Keratinocyte (primary cell): ENCODE measurements around the gene SEMA4D. TPM values are rescaled to one million over a fixed set of nuclear protein-coding genes. Genes with fewer than 3 reads are reported as not detected.

ENCODE experiments used
- DNase-seq: peaks from one replicate; pipeline ENCODE4 v3.0.0-alpha.2; 2011; ENCODE audit warnings: low read depth, missing footprints, low spot score
- FAIRE-seq: peaks from 2 replicates; lab custom pipeline; 2011; peaks lifted over from hg19 to GRCh38; lab: Jason Lieb, UNC
- H2AFZ ChIP-seq: 2 replicates; pipeline ENCODE4 v1.6.0; 2012; ENCODE audit warnings: low read length, control low read depth, inconsistent platforms; ENCODE audit not compliant: control insufficient read depth
- H3K27ac ChIP-seq: 2 replicates; pipeline ENCODE4 v1.5.1; 2011; ENCODE audit warnings: low read length; ENCODE audit not compliant: control insufficient read depth, insufficient read depth
- H3K27me3 ChIP-seq: 3 replicates; pipeline ENCODE4 v1.6.0; 2011; ENCODE audit warnings: low read length; ENCODE audit not compliant: control insufficient read depth, insufficient read depth; ENCODE audit errors: extremely low read depth
- H3K36me3 ChIP-seq, 2 experiments: 2 replicates in 1 of 2; 3 replicates in 1 of 2; pipeline ENCODE4 v1.5.1; 2011; ENCODE audit warnings: low read length in 2 of 2, mild to moderate bottlenecking in 1 of 2; ENCODE audit not compliant: control insufficient read depth in 2 of 2, insufficient read depth in 2 of 2; ENCODE audit errors: extremely low read depth in 1 of 2
- H3K4me1 ChIP-seq: 3 replicates; pipeline ENCODE4 v1.5.1; 2011; ENCODE audit warnings: low read length; ENCODE audit not compliant: control insufficient read depth, insufficient read depth; ENCODE audit errors: extremely low read depth
- H3K4me2 ChIP-seq: 3 replicates; pipeline ENCODE4 v1.6.0; 2011; ENCODE audit warnings: low read depth, low read length; ENCODE audit not compliant: control insufficient read depth, insufficient read depth; ENCODE audit errors: extremely low read depth
- H3K4me3 ChIP-seq, 3 experiments: fragments of 200-600 bp in 1 of 3; sonication (generic) in 1 of 3; 2 replicates in 2 of 3; 3 replicates in 1 of 3; pipeline ENCODE4 v1.5.1; 2011 to 2016; ENCODE audit warnings: low read length in 3 of 3, mild to moderate bottlenecking in 3 of 3, control low read depth in 2 of 3, inconsistent platforms in 1 of 3, low read depth in 1 of 3, mixed read lengths in 1 of 3, mixed run types in 1 of 3, moderate library complexity in 1 of 3; ENCODE audit not compliant: control insufficient read depth in 2 of 3, insufficient read depth in 2 of 3; ENCODE audit errors: extremely low read depth in 1 of 3
- H3K79me2 ChIP-seq: 2 replicates; pipeline ENCODE4 v1.6.0; 2012; ENCODE audit warnings: low read length; ENCODE audit not compliant: control insufficient read depth, insufficient read depth
- H3K9ac ChIP-seq: 3 replicates; pipeline ENCODE4 v1.6.0; 2011; ENCODE audit warnings: low read length; ENCODE audit not compliant: control insufficient read depth, insufficient read depth; ENCODE audit errors: extremely low read depth
- H3K9me1 ChIP-seq: 3 replicates; pipeline ENCODE4 v1.6.0; 2011; ENCODE audit warnings: low read length; ENCODE audit not compliant: control insufficient read depth, insufficient read depth; ENCODE audit errors: extremely low read depth
- H3K9me3 ChIP-seq: 2 replicates; pipeline ENCODE4 v1.5.1; 2012; ENCODE audit warnings: low read depth, low read length; ENCODE audit not compliant: control insufficient read depth
- H4K20me1 ChIP-seq: 3 replicates; pipeline ENCODE4 v1.6.0; 2011; ENCODE audit warnings: low read length; ENCODE audit not compliant: control insufficient read depth, insufficient read depth; ENCODE audit errors: extremely low read depth
- EZH2 ChIP-seq: IDR thresholded peaks from one replicate; pipeline ENCODE4 v1.6.1; 2012; ENCODE audit warnings: inconsistent platforms, mild to moderate bottlenecking, low read length, moderate library complexity
- dilution Hi-C: fragments of 300-500 bp; cut with MboI; formaldehyde crosslinking; loops from one replicate; pipeline ENCODE4 v1.7.0; 2020; ENCODE audit warnings: low sequenced_read_pairs; ENCODE audit not compliant: extremely low pct_ligation_motif_present
- polyA plus RNA-seq, 5 experiments: library from polyadenylated mRNA; depleted of rRNA in 3 of 5; stranded (reverse) in 3 of 5; stranded (forward) in 1 of 5; unstranded in 1 of 5; fragments of >200 nt; gene quantifications; 1 replicate in 1 of 5; 2 replicates in 3 of 5; 3 replicates in 1 of 5; pipeline versions ENCODE4 v1.2.1 to v1.2.3, GENCODE V29; 2011 to 2012; ENCODE audit warnings: missing spikeins in 2 of 5, low read depth in 1 of 5, low replicate concordance in 1 of 5
- TF ChIP-seq, protein P1 (sequence below), 3 experiments: IDR thresholded peaks in 1 of 3; conservative IDR thresholded peaks in 1 of 3; optimal IDR thresholded peaks in 1 of 3; 2 replicates in 2 of 3; 3 replicates in 1 of 3; pipeline versions ENCODE3 to v1.5.1; 2011; ENCODE audit warnings: low read length in 3 of 3, mild to moderate bottlenecking in 3 of 3, moderate library complexity in 2 of 3, control low read depth in 1 of 3, inconsistent platforms in 1 of 3; ENCODE audit not compliant: insufficient read depth in 2 of 3; ENCODE audit errors: extremely low read depth in 1 of 3

The SEMA4D gene
- polyA plus RNA-seq, 1 donor (not counting 4 experiments of a cell fraction or from before 2014, with no cell fraction given): 0.43 TPM

GRCh38 chr9:89532944-89533343 is 35.0 kb upstream of the SEMA4D start:
- H4K20me1 ChIP-seq: no peaks in the 10 kb centered on the region
- dilution Hi-C loops: no loop called here

DNA sequence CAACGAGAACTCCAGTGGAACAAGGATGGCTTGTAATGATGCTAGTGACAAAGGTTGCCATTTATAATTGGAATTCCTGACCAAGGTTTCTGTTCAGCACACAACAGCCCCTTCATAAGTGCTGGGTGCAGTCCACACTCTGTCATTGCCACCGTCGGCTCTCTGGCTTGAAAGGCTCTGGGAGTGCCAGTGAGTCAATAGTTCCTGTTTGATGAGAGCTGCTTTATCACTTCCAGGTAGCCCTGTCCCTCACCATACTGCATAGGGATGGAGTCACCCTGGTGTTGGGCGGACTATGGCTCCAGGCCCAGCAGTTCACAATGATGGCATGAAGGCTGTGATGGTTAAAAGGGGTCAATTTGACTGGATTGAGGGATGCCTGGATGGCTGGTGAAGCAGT is 34.6 kb upstream of the SEMA4D start:
- Histone ChIP-seq H3K9ac (no peak overlapping the region), H3K4me1 (no peaks in the 10 kb centered on the region), H3K36me3 (no peaks in the 10 kb centered on the region), H3K9me1 (no peaks in the 10 kb centered on the region), H4K20me1 (no peaks in the 10 kb centered on the region), H3K27me3 (no peaks in the 10 kb centered on the region), H2AFZ (no peak overlapping the region), H3K79me2 (no peaks in the 10 kb centered on the region), H3K9me3 (no peaks in the 10 kb centered on the region), H3K27ac (no peak overlapping the region), H3K4me2 (no peak overlapping the region), H3K4me3 (no peak overlapping the region)
- DNase-seq: no peak
- no peak for FAIRE-seq
- dilution Hi-C loops: no loop called here
- TF ChIP-seq, protein P1, sequence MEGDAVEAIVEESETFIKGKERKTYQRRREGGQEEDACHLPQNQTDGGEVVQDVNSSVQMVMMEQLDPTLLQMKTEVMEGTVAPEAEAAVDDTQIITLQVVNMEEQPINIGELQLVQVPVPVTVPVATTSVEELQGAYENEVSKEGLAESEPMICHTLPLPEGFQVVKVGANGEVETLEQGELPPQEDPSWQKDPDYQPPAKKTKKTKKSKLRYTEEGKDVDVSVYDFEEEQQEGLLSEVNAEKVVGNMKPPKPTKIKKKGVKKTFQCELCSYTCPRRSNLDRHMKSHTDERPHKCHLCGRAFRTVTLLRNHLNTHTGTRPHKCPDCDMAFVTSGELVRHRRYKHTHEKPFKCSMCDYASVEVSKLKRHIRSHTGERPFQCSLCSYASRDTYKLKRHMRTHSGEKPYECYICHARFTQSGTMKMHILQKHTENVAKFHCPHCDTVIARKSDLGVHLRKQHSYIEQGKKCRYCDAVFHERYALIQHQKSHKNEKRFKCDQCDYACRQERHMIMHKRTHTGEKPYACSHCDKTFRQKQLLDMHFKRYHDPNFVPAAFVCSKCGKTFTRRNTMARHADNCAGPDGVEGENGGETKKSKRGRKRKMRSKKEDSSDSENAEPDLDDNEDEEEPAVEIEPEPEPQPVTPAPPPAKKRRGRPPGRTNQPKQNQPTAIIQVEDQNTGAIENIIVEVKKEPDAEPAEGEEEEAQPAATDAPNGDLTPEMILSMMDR (optimal IDR thresholded peaks at IDR 0.05 in 1 of 3, IDR thresholded peaks at IDR 0.05 in 1 of 3, conservative IDR thresholded peaks at IDR 0.05 in 1 of 3; ENCODE audit: extremely low read depth in 1 of 3, insufficient read depth in 2 of 3, low read length in 3 of 3): no peak
- no peak for TF ChIP-seq EZH2

More at GRCh38 chr9:89532944-89533343, 35.0 kb upstream of the SEMA4D start:
- H3K4me2 ChIP-seq: no peak overlapping the region
- no peaks in the 10 kb centered on the region for H3K36me3 ChIP-seq
- H3K79me2 ChIP-seq: no peaks in the 10 kb centered on the region
- DNase-seq: no peak
- no peak overlapping the region for H2AFZ ChIP-seq
- FAIRE-seq: no peak
- TF ChIP-seq, protein P1 (optimal IDR thresholded peaks at IDR 0.05 in 1 of 3, IDR thresholded peaks at IDR 0.05 in 1 of 3, conservative IDR thresholded peaks at IDR 0.05 in 1 of 3; ENCODE audit: extremely low read depth in 1 of 3, insufficient read depth in 2 of 3, low read length in 3 of 3): no peak
- no peak for TF ChIP-seq EZH2
- H3K9me1 ChIP-seq: no peaks in the 10 kb centered on the region
- no peak overlapping the region for H3K27ac ChIP-seq
- no peaks in the 10 kb centered on the region for H3K9me3 ChIP-seq
- no peak overlapping the region for H3K9ac ChIP-seq
- H3K27me3 ChIP-seq: no peaks in the 10 kb centered on the region
- H3K4me3 ChIP-seq: no peak overlapping the region
- no peaks in the 10 kb centered on the region for H3K4me1 ChIP-seq
